ENCODE results near the gene NIPAL3. TPM values are rescaled to one million over a fixed set of nuclear protein-coding genes. Genes with fewer than 3 reads are reported as not detected.
"Not testable (repeated sequence)": the region's sequence is repeated elsewhere in the genome, so short reads cannot be mapped to it uniquely, and the experiment has no call there.

NIPAL3 gene
- total and polyA plus RNA-seq, 2 donors: 9.2 to 17.1 TPM

DNA sequence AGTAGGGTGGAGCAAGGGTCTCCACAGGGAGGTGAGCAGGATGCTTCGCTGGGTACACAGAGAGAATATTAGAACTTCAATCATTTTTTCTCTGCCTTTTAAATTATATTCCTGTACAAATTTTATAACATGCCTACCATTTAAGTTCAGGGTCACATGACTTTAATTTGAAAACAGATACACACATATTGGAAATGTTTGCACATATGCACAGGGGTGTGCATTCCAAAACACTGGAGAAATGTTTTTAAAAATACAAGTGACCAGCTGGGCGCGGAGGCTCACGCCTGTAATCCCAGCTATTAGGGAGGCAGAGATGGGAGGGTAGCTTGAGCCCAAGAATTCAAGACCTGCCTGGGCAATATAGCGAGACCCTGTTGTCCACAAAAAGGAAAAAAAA, 39.7 kb downstream of the NIPAL3 start:
- Histone ChIP-seq H3K4me3 (ENCODE audit: low read length in 2 of 2) (no peak overlapping the region), H3K36me3 (ENCODE audit: control insufficient read depth in 2 of 2, insufficient read depth in 2 of 2, low read length in 1 of 2) (peaks cover 69 to 73% of the 10 kb centered on the region in 2 donors), H3K27ac (ENCODE audit: low read depth in 1 of 2, low read length in 1 of 2) (no peak overlapping the region), H3K4me1 (ENCODE audit: control insufficient read depth in 2 of 2, insufficient read depth in 2 of 2, low read length in 2 of 2) (peaks cover 0 to 2% of the 10 kb centered on the region in 2 donors), H3K27me3 (ENCODE audit: control insufficient read depth in 2 of 2, insufficient read depth in 1 of 2, low read length in 1 of 2) (no peaks in the 10 kb centered on the region), H3K9me3 (ENCODE audit: control insufficient read depth in 2 of 2, insufficient read depth in 1 of 2, low read length in 1 of 2) (no peaks in the 10 kb centered on the region)
- 98% methylated on average over 5 of the region's 5 CpGs for WGBS
- no peak for DNase-seq (ENCODE audit: low read depth in 6 of 9, low spot score in 9 of 9)

DNA sequence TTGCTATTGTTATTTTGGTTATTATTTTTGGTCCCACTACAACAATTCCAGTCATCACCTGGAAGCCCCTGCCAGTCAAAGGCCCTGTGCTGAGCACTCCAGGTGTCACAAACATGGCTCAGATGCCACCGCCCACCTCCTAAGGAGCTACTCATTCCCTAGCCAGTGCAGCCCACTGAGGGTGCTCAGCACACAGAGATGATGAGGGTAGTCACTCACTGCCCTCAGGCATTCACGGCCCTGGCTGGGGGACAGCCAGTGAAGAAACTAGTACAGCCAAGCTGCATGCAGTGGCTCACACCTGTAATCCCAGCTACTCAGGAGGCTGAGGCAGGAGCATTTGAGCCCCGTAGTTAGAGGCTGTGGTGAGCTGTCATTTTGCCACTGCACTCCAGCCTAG, 42.3 kb downstream of the NIPAL3 start:
- no peaks in the 10 kb centered on the region for H3K27me3 ChIP-seq (ENCODE audit: control insufficient read depth in 2 of 2, insufficient read depth in 1 of 2, low read length in 1 of 2)
- H3K27ac ChIP-seq (ENCODE audit: low read depth in 1 of 2, low read length in 1 of 2): no peak overlapping the region
- no peak for DNase-seq (ENCODE audit: low read depth in 6 of 9, low spot score in 9 of 9)
- H3K36me3 ChIP-seq (ENCODE audit: control insufficient read depth in 2 of 2, insufficient read depth in 2 of 2, low read length in 1 of 2): peaks cover 57 to 59% of the 10 kb centered on the region in 2 donors
- WGBS: 99% methylated on average over 3 of the region's 3 CpGs
- no peak overlapping the region for H3K4me3 ChIP-seq (ENCODE audit: low read length in 2 of 2)
- no peaks in the 10 kb centered on the region for H3K9me3 ChIP-seq (ENCODE audit: control insufficient read depth in 2 of 2, insufficient read depth in 1 of 2, low read length in 1 of 2)
- H3K4me1 ChIP-seq (ENCODE audit: control insufficient read depth in 2 of 2, insufficient read depth in 2 of 2, low read length in 2 of 2): peaks cover 0 to 2% of the 10 kb centered on the region in 2 donors

GRCh38 chr1:24459551-24460266, 44.1 kb downstream of the NIPAL3 start:
- Histone ChIP-seq H3K36me3 (ENCODE audit: control insufficient read depth in 2 of 2, insufficient read depth in 2 of 2, low read length in 1 of 2) (peaks cover 47% of the 10 kb centered on the region in 2 donors), H3K4me1 (ENCODE audit: control insufficient read depth in 2 of 2, insufficient read depth in 2 of 2, low read length in 2 of 2) (peaks cover 0 to 2% of the 10 kb centered on the region in 2 donors), H3K9me3 (ENCODE audit: control insufficient read depth in 2 of 2, insufficient read depth in 1 of 2, low read length in 1 of 2) (no peaks in the 10 kb centered on the region), H3K27ac (ENCODE audit: low read depth in 1 of 2, low read length in 1 of 2) (no peak overlapping the region), H3K27me3 (ENCODE audit: control insufficient read depth in 2 of 2, insufficient read depth in 1 of 2, low read length in 1 of 2) (no peaks in the 10 kb centered on the region), H3K4me3 (ENCODE audit: low read length in 2 of 2) (no peak overlapping the region)
- no peak for DNase-seq (ENCODE audit: low read depth in 6 of 9, low spot score in 9 of 9)
- WGBS: 89% methylated on average over 6 of the region's 6 CpGs

DNA sequence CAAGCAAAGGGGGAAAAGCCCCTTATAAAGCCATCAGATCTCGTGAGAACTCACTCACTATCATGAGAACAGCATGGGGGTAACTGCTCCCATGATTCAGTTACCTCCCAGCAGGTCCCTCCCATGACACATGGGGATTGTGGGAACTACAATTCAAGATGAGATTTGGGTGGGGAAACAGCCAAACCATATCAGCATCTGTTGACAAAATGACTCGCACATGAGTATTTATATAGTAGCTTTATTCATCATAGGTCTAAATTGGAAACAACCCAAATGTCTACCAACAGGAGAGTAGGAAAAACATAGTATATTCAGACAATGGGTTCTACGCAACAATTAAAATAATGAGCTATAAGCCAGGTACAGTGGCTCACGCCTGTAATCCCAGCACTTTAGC, 46.5 kb downstream of the NIPAL3 start:
- H3K4me1 ChIP-seq (ENCODE audit: control insufficient read depth in 2 of 2, insufficient read depth in 2 of 2, low read length in 2 of 2); H3K27me3 ChIP-seq (ENCODE audit: control insufficient read depth in 2 of 2, insufficient read depth in 1 of 2, low read length in 1 of 2); H3K4me3 ChIP-seq (ENCODE audit: low read length in 2 of 2); H3K9me3 ChIP-seq (ENCODE audit: control insufficient read depth in 2 of 2, insufficient read depth in 1 of 2, low read length in 1 of 2); H3K27ac ChIP-seq (ENCODE audit: low read depth in 1 of 2, low read length in 1 of 2); DNase-seq (ENCODE audit: low read depth in 6 of 9, low spot score in 9 of 9): not testable (repeated sequence)
- WGBS: 97% methylated on average over 4 of the region's 4 CpGs
- peaks cover 43 to 45% of the 10 kb centered on the region in 2 donors for H3K36me3 ChIP-seq (ENCODE audit: control insufficient read depth in 2 of 2, insufficient read depth in 2 of 2, low read length in 1 of 2)

DNA sequence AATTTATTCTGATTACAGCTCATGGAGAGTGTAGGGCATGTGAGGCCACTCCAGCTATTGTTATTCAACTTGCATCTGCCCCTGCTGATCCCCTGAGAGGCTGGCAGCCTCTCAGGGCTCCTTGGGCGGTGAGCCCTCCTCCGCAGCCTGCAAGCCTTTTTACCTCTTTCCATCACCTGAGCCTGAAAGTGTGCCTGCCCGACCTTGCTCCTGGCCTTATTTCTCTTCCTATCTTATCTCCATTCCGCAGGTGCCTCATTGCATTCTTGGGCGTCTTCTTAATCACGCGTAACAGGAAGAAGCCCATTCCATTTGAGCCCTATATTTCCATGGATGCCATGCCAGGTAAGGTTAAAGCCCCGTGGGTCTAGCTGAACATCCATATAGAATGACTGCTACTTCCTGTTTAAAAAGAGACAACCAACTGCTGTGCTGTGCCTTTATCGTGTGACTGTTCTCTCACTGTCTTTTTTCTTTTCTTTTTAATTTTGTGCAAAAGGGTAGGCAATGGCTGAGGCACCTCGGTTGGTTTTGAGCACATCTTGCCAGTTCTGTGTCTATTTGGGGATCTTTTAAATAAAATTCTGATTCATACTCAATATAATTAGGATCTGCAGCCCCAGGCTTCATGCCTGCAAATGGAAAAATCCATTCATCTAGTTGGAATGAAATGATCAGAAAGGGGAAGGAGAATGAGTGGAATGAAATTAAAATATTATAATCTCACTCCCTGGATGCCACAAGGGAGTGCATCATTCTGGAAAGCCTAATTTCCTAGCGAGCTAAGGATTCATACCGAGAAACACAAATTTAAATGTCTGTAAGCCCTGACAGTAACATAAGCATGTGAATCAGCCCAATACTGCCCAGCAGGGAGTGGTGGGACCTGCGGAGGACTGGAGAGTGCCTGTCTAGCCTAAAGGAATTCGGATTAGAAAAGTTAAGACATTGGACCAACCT, 48.5 kb downstream of the NIPAL3 start:
- peaks cover 0 to 2% of the 10 kb centered on the region in 2 donors for H3K4me1 ChIP-seq (ENCODE audit: control insufficient read depth in 2 of 2, insufficient read depth in 2 of 2, low read length in 2 of 2)
- WGBS: 89% methylated on average over 14 of the region's 14 CpGs
- no peaks in the 10 kb centered on the region for H3K27me3 ChIP-seq (ENCODE audit: control insufficient read depth in 2 of 2, insufficient read depth in 1 of 2, low read length in 1 of 2)
- H3K36me3 ChIP-seq (ENCODE audit: control insufficient read depth in 2 of 2, insufficient read depth in 2 of 2, low read length in 1 of 2): peaks cover 33 to 34% of the 10 kb centered on the region in 2 donors
- H3K9me3 ChIP-seq (ENCODE audit: control insufficient read depth in 2 of 2, insufficient read depth in 1 of 2, low read length in 1 of 2): no peaks in the 10 kb centered on the region
- H3K4me3 ChIP-seq (ENCODE audit: low read length in 2 of 2): no peak overlapping the region
- H3K27ac ChIP-seq (ENCODE audit: low read depth in 1 of 2, low read length in 1 of 2): peak overlapping the region; percentile 14 to 68
- DNase-seq (ENCODE audit: low read depth in 6 of 9, low spot score in 9 of 9): peak in 1 of 9 donors; percentile 18

DNA sequence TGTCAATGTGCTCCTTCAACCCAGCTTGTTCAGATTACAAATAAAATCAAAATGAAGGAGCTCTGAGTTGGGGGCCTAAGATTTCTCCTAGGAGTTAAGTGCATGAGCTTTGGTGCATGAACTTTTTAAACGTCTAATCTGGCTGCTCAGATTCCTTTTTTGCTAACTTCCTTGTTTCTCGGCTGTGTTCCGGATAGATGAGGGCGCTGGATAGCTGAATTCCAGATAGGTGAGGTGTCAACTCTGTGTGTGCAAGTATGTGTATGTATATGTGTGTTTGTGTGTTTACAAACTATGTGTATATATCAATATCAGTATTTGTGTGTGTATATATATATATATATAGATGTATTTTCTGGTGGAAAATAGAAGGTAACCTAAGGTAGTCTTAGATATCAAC, 49.5 kb downstream of the NIPAL3 start:
- H3K4me3 ChIP-seq (ENCODE audit: low read length in 2 of 2): no peak overlapping the region
- DNase-seq (ENCODE audit: low read depth in 6 of 9, low spot score in 9 of 9): no peak
- H3K27ac ChIP-seq (ENCODE audit: low read depth in 1 of 2, low read length in 1 of 2): no peak overlapping the region
- WGBS: 87% methylated on average over 4 of the region's 4 CpGs
- H3K36me3 ChIP-seq (ENCODE audit: control insufficient read depth in 2 of 2, insufficient read depth in 2 of 2, low read length in 1 of 2): peaks cover 32 to 34% of the 10 kb centered on the region in 2 donors
- no peaks in the 10 kb centered on the region for H3K27me3 ChIP-seq (ENCODE audit: control insufficient read depth in 2 of 2, insufficient read depth in 1 of 2, low read length in 1 of 2)
- no peaks in the 10 kb centered on the region for H3K4me1 ChIP-seq (ENCODE audit: control insufficient read depth in 2 of 2, insufficient read depth in 2 of 2, low read length in 2 of 2)
- no peaks in the 10 kb centered on the region for H3K9me3 ChIP-seq (ENCODE audit: control insufficient read depth in 2 of 2, insufficient read depth in 1 of 2, low read length in 1 of 2)

- Histone ChIP-seq H3K27me3 (ENCODE audit: control insufficient read depth in 2 of 2, insufficient read depth in 1 of 2, low read length in 1 of 2) (no peaks in the 10 kb centered on the region), H3K4me3 (ENCODE audit: low read length in 2 of 2) (no peak overlapping the region), H3K36me3 (ENCODE audit: control insufficient read depth in 2 of 2, insufficient read depth in 2 of 2, low read length in 1 of 2) (peaks cover 28 to 32% of the 10 kb centered on the region in 2 donors), H3K9me3 (ENCODE audit: control insufficient read depth in 2 of 2, insufficient read depth in 1 of 2, low read length in 1 of 2) (no peaks in the 10 kb centered on the region), H3K4me1 (ENCODE audit: control insufficient read depth in 2 of 2, insufficient read depth in 2 of 2, low read length in 2 of 2) (no peaks in the 10 kb centered on the region), H3K27ac (ENCODE audit: low read depth in 1 of 2, low read length in 1 of 2) (no peak overlapping the region)
- no peak for DNase-seq (ENCODE audit: low read depth in 6 of 9, low spot score in 9 of 9)
- WGBS: 90% methylated on average over 2 of the region's 2 CpGs
These were observed 50.0 kb downstream of the NIPAL3 start for GRCh38 chr1:24465638-24466037.

- no peak for DNase-seq (ENCODE audit: low read depth in 6 of 9, low spot score in 9 of 9)
- no peaks in the 10 kb centered on the region for H3K9me3 ChIP-seq (ENCODE audit: control insufficient read depth in 2 of 2, insufficient read depth in 1 of 2, low read length in 1 of 2)
- no peak overlapping the region for H3K4me3 ChIP-seq (ENCODE audit: low read length in 2 of 2)
- 98% methylated on average over 11 of the region's 11 CpGs for WGBS
- no peaks in the 10 kb centered on the region for H3K27me3 ChIP-seq (ENCODE audit: control insufficient read depth in 2 of 2, insufficient read depth in 1 of 2, low read length in 1 of 2)
- H3K4me1 ChIP-seq (ENCODE audit: control insufficient read depth in 2 of 2, insufficient read depth in 2 of 2, low read length in 2 of 2): no peaks in the 10 kb centered on the region
- no peak overlapping the region for H3K27ac ChIP-seq (ENCODE audit: low read depth in 1 of 2, low read length in 1 of 2)
- H3K36me3 ChIP-seq (ENCODE audit: control insufficient read depth in 2 of 2, insufficient read depth in 2 of 2, low read length in 1 of 2): peaks cover 25 to 30% of the 10 kb centered on the region in 2 donors
These were observed 53.2 kb downstream of the NIPAL3 start for GRCh38 chr1:24468685-24469316.

- H3K4me1 ChIP-seq (ENCODE audit: control insufficient read depth in 2 of 2, insufficient read depth in 2 of 2, low read length in 2 of 2): peaks cover 0 to 3% of the 10 kb centered on the region in 2 donors
- 96% methylated on average over 2 of the region's 2 CpGs for WGBS
- H3K27ac ChIP-seq (ENCODE audit: low read depth in 1 of 2, low read length in 1 of 2): no peak overlapping the region
- peaks cover 21% of the 10 kb centered on the region in 2 donors for H3K36me3 ChIP-seq (ENCODE audit: control insufficient read depth in 2 of 2, insufficient read depth in 2 of 2, low read length in 1 of 2)
- H3K27me3 ChIP-seq (ENCODE audit: control insufficient read depth in 2 of 2, insufficient read depth in 1 of 2, low read length in 1 of 2): no peaks in the 10 kb centered on the region
- DNase-seq (ENCODE audit: low read depth in 6 of 9, low spot score in 9 of 9): no peak
- H3K4me3 ChIP-seq (ENCODE audit: low read length in 2 of 2): no peak overlapping the region
- H3K9me3 ChIP-seq (ENCODE audit: control insufficient read depth in 2 of 2, insufficient read depth in 1 of 2, low read length in 1 of 2): no peaks in the 10 kb centered on the region
These were observed 55.0 kb downstream of the NIPAL3 start for GRCh38 chr1:24470592-24470991.

Data from thymus (tissue), 11 donors.